Osteocyte (in vitro differentiated cells): ENCODE measurements around the gene VWF. TPM values are rescaled to one million over a fixed set of nuclear protein-coding genes. Genes with fewer than 3 reads are reported as not detected.

Source experiments
- DNase-seq: peaks from one replicate; pipeline ENCODE4 v3.0.0; 2021; ENCODE audit warnings: mixed read lengths; ENCODE audit not compliant: unreplicated experiment; ENCODE audit errors: extremely low spot score
- H3K27ac Mint-ChIP-seq: one replicate; pipeline ENCODE4 v1.8.0; 2021; ENCODE audit warnings: mild to moderate bottlenecking, mixed read lengths; ENCODE audit not compliant: unreplicated experiment
- H3K27me3 Mint-ChIP-seq: one replicate; pipeline ENCODE4 v1.8.0; 2021; ENCODE audit warnings: mixed read lengths; ENCODE audit not compliant: unreplicated experiment
- H3K36me3 Mint-ChIP-seq: one replicate; pipeline ENCODE4 v1.8.0; 2021; ENCODE audit warnings: mixed read lengths; ENCODE audit not compliant: unreplicated experiment
- H3K4me1 Mint-ChIP-seq: one replicate; pipeline ENCODE4 v1.8.0; 2021; ENCODE audit warnings: mixed read lengths; ENCODE audit not compliant: unreplicated experiment
- H3K4me3 Mint-ChIP-seq: one replicate; pipeline ENCODE4 v1.8.0; 2021; ENCODE audit warnings: mild to moderate bottlenecking, moderate library complexity, mixed read lengths; ENCODE audit not compliant: unreplicated experiment
- H3K9me3 Mint-ChIP-seq: one replicate; pipeline ENCODE4 v1.8.0; 2021; ENCODE audit warnings: mixed read lengths; ENCODE audit not compliant: unreplicated experiment
- CTCF ChIP-seq: fragments of 200-600 bp; sonication (generic); IDR thresholded peaks from 2 replicates; pipeline ENCODE4 v1.5.0; 2021; ENCODE audit warnings: antibody characterized with exemption, mild to moderate bottlenecking, moderate library complexity
- total RNA-seq: library from RNA; stranded (reverse); gene quantifications from 2 replicates; pipeline ENCODE4 v1.2.1, GENCODE V29; 2021

The VWF gene
- total RNA-seq, 1 donor from 2014 or later, result 0.13 TPM

DNA sequence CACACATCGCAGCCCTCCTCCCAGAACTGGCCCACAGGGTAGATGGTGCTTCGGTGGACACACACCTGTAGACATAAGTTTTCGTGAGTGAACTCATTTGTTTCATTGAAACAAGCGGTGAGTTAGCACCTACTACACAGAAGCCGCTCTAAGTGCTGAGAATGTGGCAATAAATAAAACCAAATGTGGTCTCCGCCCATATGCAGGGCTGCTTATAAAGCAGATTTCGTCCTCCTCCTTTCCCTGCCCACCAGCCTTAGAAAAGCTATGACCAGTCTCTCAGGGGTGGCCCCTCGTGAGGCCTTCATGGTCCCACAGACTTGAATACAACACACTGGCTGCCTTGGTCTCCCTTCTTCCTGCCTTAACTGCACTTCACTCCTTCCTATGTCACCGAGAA lies 148.3 kb downstream of the VWF start:
- no peak for TF ChIP-seq CTCF

DNA sequence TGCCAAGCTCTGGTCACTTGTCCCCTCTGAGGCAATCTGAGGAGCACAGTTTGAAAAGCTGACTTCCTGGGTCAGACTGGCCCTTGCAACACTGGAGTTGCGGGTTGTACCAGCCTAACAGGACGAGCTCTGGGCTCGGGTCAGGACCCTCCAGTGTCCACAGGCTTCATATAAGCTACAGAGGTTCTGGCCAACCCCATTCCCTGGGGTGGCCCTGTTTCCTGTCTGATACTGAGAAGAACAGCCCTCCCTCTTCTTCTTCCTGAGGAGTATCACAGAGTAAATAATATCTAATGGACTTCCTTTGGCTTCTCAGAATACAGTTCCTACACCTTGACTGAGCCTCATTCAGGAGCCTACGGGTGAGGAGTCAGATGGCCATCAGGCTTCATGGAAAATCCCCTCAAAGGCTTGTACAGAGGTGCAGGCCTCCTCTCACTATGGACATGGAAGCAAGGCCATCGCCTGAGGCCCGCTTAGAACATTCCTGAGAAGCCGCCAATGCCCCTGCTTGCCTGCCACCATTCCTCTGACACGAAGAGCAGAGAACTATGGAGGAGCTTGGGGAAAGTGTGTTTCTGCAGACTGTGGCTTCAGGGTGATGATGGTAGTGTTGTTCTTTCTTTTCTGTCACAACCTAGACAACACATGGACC lies 150.9 kb downstream of the VWF start:
- Mint-ChIP-seq H3K4me1 (no peaks in the 10 kb centered on the region), H3K9me3 (no peaks in the 10 kb centered on the region), H3K27me3 (peaks cover 60% of the 10 kb centered on the region), H3K4me3 (no peak overlapping the region), H3K27ac (no peak overlapping the region), H3K36me3 (no peaks in the 10 kb centered on the region)
- DNase-seq, result no peak
- no peak for TF ChIP-seq CTCF

More for the DNA sequence above, 148.3 kb downstream of the VWF start:
- no peak for DNase-seq
- Mint-ChIP-seq H3K27me3 (peaks cover 59% of the 10 kb centered on the region), H3K9me3 (no peaks in the 10 kb centered on the region), H3K4me3 (no peak overlapping the region), H3K4me1 (no peaks in the 10 kb centered on the region), H3K27ac (no peak overlapping the region), H3K36me3 (no peaks in the 10 kb centered on the region)

DNA sequence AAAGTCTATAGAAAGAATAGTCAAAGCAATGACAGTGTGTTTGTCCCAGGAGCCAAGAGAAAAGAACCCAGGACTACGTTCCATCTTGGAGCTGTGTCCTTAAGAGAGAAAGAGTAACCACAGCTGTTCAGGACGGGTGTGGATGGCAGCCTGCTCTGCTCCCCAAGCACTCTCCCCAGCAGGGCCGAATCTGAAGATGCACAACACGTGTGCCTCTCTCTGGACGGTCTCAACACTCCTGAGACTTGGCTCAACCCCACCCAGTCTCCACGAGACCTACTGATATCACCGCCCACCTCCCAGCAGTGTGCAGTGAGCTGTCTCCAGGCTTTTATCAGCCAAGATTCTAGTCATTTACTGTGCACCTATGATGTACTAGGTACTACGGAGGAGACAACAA lies 152.1 kb downstream of the VWF start:
- no peak overlapping the region for H3K4me3 Mint-ChIP-seq

GRCh38 chr12:5971194-5971850 lies 153.1 kb downstream of the VWF start:
- no peak overlapping the region for H3K4me3 Mint-ChIP-seq
- no peaks in the 10 kb centered on the region for H3K36me3 Mint-ChIP-seq
- peaks cover 48% of the 10 kb centered on the region for H3K27me3 Mint-ChIP-seq
- TF ChIP-seq CTCF, result no peak
- H3K9me3 Mint-ChIP-seq, result no peaks in the 10 kb centered on the region
- peak; percentile 76 for DNase-seq
- no peaks in the 10 kb centered on the region for H3K4me1 Mint-ChIP-seq
- H3K27ac Mint-ChIP-seq, result no peak overlapping the region

More for the DNA sequence above, 152.1 kb downstream of the VWF start:
- no peak for TF ChIP-seq CTCF
- DNase-seq, result no peak
- H3K4me1 Mint-ChIP-seq, result no peaks in the 10 kb centered on the region
- H3K36me3 Mint-ChIP-seq, result no peaks in the 10 kb centered on the region
- H3K9me3 Mint-ChIP-seq, result no peaks in the 10 kb centered on the region
- no peak overlapping the region for H3K27ac Mint-ChIP-seq
- peaks cover 56% of the 10 kb centered on the region for H3K27me3 Mint-ChIP-seq

- peak; percentile 75 for DNase-seq
- no peak for TF ChIP-seq CTCF
- Mint-ChIP-seq H3K4me3 (no peak overlapping the region), H3K27me3 (peaks cover 45% of the 10 kb centered on the region), H3K27ac (no peak overlapping the region), H3K4me1 (peaks cover 9% of the 10 kb centered on the region), H3K9me3 (no peaks in the 10 kb centered on the region), H3K36me3 (no peaks in the 10 kb centered on the region)
Observed at GRCh38 chr12:5969974-5970690, 154.3 kb downstream of the VWF start.
